HG03432 (cell line): Measurements from ENCODE around the gene HLA-DPB1.
"Not testable (repeated sequence)": the region's sequence is repeated elsewhere in the genome, so short reads cannot be mapped to it uniquely, and the experiment has no call there.

Experiments
- ATAC-seq: cut with Tn5 transposase; IDR thresholded peaks from one replicate; pipeline ENCODE4 v1.9.1; 2021; ENCODE audit warnings: mild to moderate bottlenecking, moderate library complexity; ENCODE audit not compliant: unreplicated experiment

HLA-DPB1 gene

GRCh38 chr6:33101121-33101737, 25.4 kb downstream of the HLA-DPB1 start:
- ATAC-seq = not testable (repeated sequence)

DNA sequence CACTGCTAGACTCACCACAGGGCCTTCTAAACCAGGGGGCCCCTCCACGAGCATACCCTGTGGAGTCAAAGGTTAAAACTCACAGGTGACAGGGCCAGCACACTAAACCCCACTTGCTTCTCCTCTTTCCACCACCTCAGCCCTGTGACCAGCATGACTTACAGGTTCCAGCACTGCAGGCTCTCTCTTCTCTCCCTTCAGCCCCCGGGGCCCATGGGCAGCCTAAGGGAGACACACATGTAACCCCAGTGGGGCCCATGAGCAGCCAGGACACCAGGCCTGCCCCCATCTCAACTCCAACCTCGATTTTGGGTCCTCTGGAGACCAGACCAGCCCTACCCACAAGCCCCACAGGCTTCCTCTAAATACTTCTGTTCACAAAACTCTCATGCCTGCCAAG, 28.0 kb downstream of the HLA-DPB1 start:
- ATAC-seq = no peak

DNA sequence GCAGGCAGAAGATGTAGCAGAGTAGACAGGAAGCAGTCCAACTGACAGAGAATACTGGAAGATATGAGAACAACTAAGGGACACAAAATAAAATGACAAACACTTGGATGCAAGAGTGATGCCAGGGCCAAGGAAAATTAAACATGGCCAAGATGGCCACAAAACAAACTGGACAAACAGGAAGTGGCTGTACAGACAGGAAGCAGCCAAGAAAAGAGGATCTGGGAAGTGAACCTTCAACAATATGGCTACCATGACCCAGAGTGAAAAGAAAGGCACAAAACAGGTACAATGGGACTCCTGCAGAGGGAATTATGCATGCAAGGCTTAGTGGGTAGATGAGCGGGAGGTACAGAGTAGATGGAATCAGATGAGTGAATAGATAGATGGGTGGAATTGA, 29.1 kb downstream of the HLA-DPB1 start:
- no peak for ATAC-seq

GRCh38 chr6:33105386-33105785, 29.6 kb downstream of the HLA-DPB1 start:
- no peak for ATAC-seq

GRCh38 chr6:33105916-33106871, 30.4 kb downstream of the HLA-DPB1 start:
- no peak for ATAC-seq

GRCh38 chr6:33107641-33108040, 31.9 kb downstream of the HLA-DPB1 start:
- no peak for ATAC-seq

GRCh38 chr6:33108307-33108706, 32.5 kb downstream of the HLA-DPB1 start:
- no peak for ATAC-seq

DNA sequence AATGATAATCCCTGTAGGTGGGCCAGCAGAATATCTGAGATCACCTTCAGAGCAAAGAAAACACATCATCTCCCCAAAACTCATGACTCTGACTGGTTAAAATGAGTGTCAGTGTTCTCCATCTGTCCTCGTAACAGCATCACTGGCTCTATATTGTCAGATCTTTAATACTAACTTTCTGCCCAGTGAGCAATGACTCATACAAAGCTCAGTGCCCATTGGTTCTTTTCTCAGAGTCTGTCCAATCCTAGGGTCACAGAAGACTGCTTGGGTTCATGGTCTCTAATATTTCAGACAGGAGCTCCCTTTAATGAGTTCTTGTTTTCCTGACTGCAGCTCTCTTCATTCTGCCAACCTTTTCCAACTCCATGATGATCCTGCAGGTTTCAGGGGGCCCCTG, 36.4 kb downstream of the HLA-DPB1 start:
- ATAC-seq = no peak

- no peak for ATAC-seq
These were observed 38.0 kb downstream of the HLA-DPB1 start for GRCh38 chr6:33113755-33114154.

- ATAC-seq = no peak
These were observed 38.6 kb downstream of the HLA-DPB1 start for GRCh38 chr6:33114406-33114805.

- ATAC-seq = no peak
These were observed 40.6 kb downstream of the HLA-DPB1 start for GRCh38 chr6:33116417-33116816.

- ATAC-seq = no peak
These were observed 41.3 kb downstream of the HLA-DPB1 start for GRCh38 chr6:33116841-33117711.

GRCh38 chr6:33117811-33118277, 42.1 kb downstream of the HLA-DPB1 start:
- ATAC-seq = no peak

DNA sequence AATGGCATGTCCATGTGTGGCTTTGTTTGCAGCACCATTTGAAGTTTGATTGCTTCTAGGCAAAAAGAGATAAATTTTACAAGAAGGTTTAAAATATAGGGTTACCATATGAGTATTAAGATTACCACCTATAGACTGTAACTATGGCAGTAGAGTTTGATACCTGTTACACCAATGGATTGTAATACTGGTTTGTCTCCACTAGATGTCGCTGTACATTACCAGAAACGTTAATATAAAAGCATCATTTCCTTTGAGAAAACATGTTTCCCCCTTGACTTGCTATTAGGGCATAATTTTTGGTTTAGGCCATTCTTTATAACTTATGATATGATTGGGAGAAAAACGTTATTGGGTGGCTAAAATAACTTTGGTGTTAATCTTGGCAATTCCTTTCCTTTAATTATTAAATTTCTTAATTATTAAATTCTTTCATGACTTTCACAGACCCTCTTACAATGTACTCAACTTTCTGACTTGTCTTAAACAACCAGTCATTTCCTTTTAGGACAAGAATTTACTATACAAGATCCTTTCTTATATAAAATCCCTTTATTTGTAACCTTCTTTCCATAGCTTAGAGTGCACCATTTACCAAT, 42.8 kb downstream of the HLA-DPB1 start:
- no peak for ATAC-seq

DNA sequence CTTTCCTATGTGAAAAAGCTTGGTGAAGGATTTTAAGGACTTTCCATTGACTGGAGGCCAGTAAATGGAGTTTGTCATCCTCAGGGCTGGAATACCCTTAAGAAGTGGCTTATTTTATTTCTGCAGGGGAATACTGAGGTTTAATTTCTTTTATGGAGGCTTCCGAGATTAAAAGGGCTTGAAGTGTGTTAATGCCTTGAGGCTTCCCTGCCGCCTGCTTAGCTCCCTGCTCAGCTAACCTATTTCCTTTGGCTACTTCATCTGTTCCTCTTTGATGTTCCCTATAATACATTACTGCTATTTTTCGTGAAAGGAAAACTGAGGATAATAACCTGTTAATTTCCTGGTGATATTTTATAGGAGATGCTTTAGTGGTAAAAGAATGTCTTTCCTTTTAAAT, 44.2 kb downstream of the HLA-DPB1 start:
- no peak for ATAC-seq

DNA sequence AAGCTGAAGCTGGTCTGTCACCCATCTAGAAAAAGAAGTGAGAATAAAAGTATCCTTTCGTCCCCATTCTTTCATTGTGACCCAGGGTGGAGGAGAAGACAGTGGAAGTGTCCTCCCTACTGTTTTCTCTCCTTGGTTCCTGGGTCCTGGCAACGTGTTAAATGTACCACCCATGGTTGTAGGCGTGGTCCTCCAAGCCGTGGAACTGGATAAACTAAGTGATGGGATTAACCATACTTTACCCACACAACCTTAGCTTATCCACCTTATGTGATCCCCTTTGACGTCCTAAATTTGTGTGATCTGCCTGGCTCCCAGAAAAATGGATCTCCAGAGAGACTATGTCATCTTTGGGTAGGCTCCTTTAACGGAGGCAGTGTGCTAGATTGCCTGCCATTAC, 47.4 kb downstream of the HLA-DPB1 start:
- no peak for ATAC-seq

DNA sequence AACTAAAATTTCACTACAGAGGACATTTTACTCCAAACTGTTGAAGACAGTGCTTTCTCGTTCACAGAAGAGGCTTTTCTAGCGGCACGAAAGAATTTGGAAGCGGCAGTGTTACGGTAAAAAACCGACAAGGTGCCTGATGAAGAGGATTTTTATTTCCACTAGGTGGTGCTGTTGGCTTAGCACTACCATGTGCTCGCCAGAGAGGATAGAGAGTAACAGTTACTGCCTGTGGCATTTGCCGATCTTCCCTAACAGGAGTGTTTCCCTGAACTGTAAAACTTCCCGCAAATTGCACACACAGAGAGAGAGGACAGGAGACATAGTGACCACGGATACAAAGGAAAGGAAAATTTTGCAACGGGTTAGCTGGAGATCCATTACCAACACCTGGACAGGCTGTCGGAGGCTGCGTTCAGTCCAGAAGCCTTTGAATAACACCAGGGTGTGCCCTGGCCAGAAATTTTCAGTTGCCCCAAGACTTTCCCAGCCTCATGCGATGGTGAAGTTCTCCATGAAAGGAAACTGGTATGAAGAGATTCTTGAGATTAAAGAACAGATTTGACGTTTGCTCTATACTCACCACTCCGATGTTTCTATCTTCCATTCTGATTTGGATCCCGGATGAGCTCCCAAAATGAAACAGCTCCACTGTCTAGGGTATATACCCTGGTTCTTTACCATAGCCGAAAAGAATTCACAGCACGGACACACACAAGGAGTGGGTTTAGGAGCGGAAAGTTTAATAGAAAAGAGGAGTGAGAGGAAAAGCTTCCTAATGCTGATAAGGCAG, 48.1 kb downstream of the HLA-DPB1 start:
- no peak for ATAC-seq

DNA sequence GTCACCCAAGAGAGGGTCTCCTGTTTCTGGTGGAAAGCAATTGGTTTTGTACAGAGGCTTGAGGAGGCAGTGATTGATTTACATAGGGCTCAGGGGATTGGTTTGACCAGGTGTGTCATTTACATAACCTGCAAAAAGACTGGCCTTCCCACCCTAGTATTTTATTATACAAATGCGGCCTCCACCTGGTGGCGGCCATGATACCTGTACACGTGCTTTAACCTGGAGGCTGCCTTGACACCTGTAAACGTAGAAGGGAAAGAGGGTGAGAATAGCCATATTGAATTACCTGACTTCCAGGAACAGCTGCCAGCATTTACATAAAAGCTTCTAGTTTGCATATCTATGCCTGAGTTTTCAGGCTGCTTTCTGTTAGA, 48.7 kb downstream of the HLA-DPB1 start:
- no peak for ATAC-seq

DNA sequence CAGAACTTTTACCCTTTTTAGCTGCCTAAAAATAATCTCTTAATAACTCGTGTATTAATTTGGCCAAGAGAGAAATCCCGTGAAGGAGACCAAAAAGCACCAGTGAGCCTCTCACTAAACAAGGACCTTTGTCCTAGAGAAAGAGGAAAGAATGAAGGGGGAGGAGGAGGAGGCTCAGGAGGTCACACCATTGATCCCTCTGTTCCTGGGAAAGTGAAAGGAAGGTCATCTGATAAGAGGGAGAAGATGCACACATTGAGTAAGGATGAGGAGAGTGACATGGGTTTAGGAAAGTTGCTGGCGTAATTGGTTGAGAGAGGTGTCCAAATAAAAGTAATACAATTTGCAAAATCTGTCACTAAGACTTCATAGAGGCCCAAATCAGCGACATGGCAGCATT, 49.2 kb downstream of the HLA-DPB1 start:
- no peak for ATAC-seq

GRCh38 chr6:33126101-33126714, 50.4 kb downstream of the HLA-DPB1 start:
- ATAC-seq = no peak
